ENCODE results near the gene BAD. TPM values are rescaled to one million over a fixed set of nuclear protein-coding genes. Genes with fewer than 3 reads are reported as not detected.
A peak's percentile ranks its signal among the peaks of the same experiment; 100 is the strongest.

The BAD gene
- total RNA-seq, 3 donors from 2014 or later: 56.8 to 90.9 (median 75.4) TPM

GRCh38 chr11:64296236-64296635 lies 11.8 kb upstream of the BAD start:
- TF ChIP-seq CTCF (IDR thresholded peaks at IDR 0.05): no peak
- H3K4me1 ChIP-seq (ENCODE audit: low read depth): peaks cover 35% of the 10 kb centered on the region
- H3K4me3 ChIP-seq: no peak overlapping the region
- ATAC-seq (no peak), DNase-seq (no peak)
- no peaks in the 10 kb centered on the region for H3K36me3 ChIP-seq (ENCODE audit: low read depth)
- intact Hi-C loops (cut with DNase I, micrococcal nuclease): no loop called here
- no peaks in the 10 kb centered on the region for H3K9me3 ChIP-seq

DNA sequence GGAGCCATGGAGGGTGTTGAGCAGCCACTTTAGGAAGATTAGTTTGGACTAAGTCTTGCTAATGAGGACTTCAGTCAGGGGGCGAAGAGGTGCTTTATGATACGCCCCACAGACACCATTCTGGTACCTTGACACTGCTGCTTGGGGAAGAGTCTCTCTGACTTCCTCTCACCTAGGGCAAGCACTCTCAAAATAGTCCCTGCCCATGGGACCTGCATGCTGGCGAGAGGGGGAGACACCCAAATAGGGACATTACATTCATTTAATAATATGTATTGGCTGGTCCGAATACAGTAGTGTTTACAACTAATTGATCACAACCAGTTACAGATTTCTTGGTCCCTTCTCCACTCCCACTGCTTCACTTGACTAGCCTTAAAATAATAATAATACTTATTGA lies 11.3 kb upstream of the BAD start:
- no peak for TF ChIP-seq CTCF (IDR thresholded peaks at IDR 0.05)
- H3K4me1 ChIP-seq (ENCODE audit: low read depth): peaks cover 31% of the 10 kb centered on the region
- ATAC-seq: no peak
- no peaks in the 10 kb centered on the region for H3K9me3 ChIP-seq
- no peak for DNase-seq
- H3K36me3 ChIP-seq (ENCODE audit: low read depth): no peaks in the 10 kb centered on the region
- intact Hi-C loops (cut with DNase I, micrococcal nuclease): no loop called here
- no peak overlapping the region for H3K4me3 ChIP-seq

- TF ChIP-seq CTCF (IDR thresholded peaks at IDR 0.05): no peak
- ATAC-seq (no peak), DNase-seq (no peak)
- Histone ChIP-seq H3K4me1 (ENCODE audit: low read depth) (peaks cover 21% of the 10 kb centered on the region), H3K36me3 (ENCODE audit: low read depth) (no peaks in the 10 kb centered on the region), H3K4me3 (no peak overlapping the region), H3K9me3 (no peaks in the 10 kb centered on the region)
- intact Hi-C loops (cut with DNase I, micrococcal nuclease): no loop called here
Measured at GRCh38 chr11:64294774-64295173, 10.3 kb upstream of the BAD start.

- Histone ChIP-seq H3K9me3 (no peaks in the 10 kb centered on the region), H3K4me3 (no peak overlapping the region), H3K4me1 (ENCODE audit: low read depth) (peaks cover 13% of the 10 kb centered on the region), H3K36me3 (ENCODE audit: low read depth) (no peaks in the 10 kb centered on the region)
- intact Hi-C loops (cut with DNase I, micrococcal nuclease): no loop called here
- no peak for TF ChIP-seq CTCF (IDR thresholded peaks at IDR 0.05)
- peak; percentile 18 for ATAC-seq
- no peak for DNase-seq
Measured at GRCh38 chr11:64292460-64293254, 8.2 kb upstream of the BAD start.

DNA sequence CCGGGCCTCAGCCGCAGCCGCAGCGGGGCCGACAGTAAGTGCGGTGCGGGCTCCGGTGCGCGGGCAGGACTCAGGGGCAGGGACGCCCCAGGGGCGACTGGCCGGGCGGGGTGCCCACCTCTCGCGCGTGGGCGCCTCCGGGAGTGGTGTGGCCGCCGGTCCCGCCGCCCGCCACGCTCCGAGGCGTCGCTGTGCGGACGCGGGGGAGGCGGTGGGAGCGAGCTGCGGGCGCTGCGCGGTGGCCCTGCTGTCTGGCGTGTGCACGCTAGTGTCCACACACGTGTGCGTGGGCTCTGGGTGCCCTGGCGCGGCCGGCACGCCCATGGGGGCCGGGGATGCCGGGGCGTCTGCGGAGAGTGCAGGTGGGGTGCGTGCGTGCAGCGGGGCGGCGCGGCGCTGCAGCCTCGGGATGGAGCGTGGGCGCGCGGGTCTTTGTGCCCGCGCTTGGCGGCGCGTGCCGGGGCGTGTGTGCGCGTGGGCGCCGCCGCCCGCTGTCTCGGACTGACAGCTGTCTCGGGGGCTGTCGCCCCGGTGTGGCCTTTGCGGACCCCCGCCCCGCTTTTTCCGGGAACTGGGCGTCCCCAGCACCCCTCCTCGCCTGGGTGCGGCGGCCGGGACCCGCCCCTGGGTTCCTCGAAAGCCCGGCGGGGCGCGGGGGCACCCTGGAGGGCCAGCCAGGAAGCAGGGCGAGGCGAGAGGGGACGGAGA lies 7.4 kb upstream of the BAD start:
- intact Hi-C loops (cut with DNase I, micrococcal nuclease): no loop called here
- peak; percentile 22 for ATAC-seq
- Histone ChIP-seq H3K9me3 (no peaks in the 10 kb centered on the region), H3K36me3 (ENCODE audit: low read depth) (no peaks in the 10 kb centered on the region), H3K4me1 (ENCODE audit: low read depth) (peaks cover 13% of the 10 kb centered on the region), H3K4me3 (no peak overlapping the region)
- no peak for DNase-seq
- TF ChIP-seq CTCF (IDR thresholded peaks at IDR 0.05): no peak

Data from mucosa of descending colon (tissue), 3 donors.